Nucleus accumbens (tissue), 56 donors: ENCODE results near the gene SYT13.
"Not testable (repeated sequence)": the region's sequence is repeated elsewhere in the genome, so short reads cannot be mapped to it uniquely, and the experiment has no call there.

Experiments used
- DNase-seq, 56 donors: peaks; one replicate each; lab custom pipeline; 2025; lab: John Stamatoyannopoulos, UW

SYT13 gene

GRCh38 chr11:45250035-45250718 is 36.0 kb downstream of the SYT13 start:
- no peak for DNase-seq

- not testable (repeated sequence) for DNase-seq
Observed at GRCh38 chr11:45249372-45249771, 36.8 kb downstream of the SYT13 start.

GRCh38 chr11:45248501-45249011 is 37.6 kb downstream of the SYT13 start:
- DNase-seq = no peak

GRCh38 chr11:45247433-45247832 is 38.7 kb downstream of the SYT13 start:
- DNase-seq = no peak

- DNase-seq = no peak
Observed at GRCh38 chr11:45246241-45246640, 39.9 kb downstream of the SYT13 start.

GRCh38 chr11:45245218-45246045 is 40.7 kb downstream of the SYT13 start:
- no peak for DNase-seq

- DNase-seq = no peak
Observed at GRCh38 chr11:45243967-45244366, 42.2 kb downstream of the SYT13 start.

GRCh38 chr11:45239733-45240132 is 46.4 kb downstream of the SYT13 start:
- no peak for DNase-seq

- no peak for DNase-seq
Observed at GRCh38 chr11:45238724-45239123, 47.4 kb downstream of the SYT13 start.

- DNase-seq = peak in 1 of 56 donors; percentile 4
Observed at GRCh38 chr11:45237711-45238315, 48.3 kb downstream of the SYT13 start.

- peak in 1 of 56 donors; percentile 8 for DNase-seq
Observed at GRCh38 chr11:45234306-45235006, 51.7 kb downstream of the SYT13 start.

GRCh38 chr11:45233804-45234170 is 52.4 kb downstream of the SYT13 start:
- no peak for DNase-seq

- peak in 32 of 56 donors; percentile 3 to 64 (median 12) for DNase-seq
Observed at GRCh38 chr11:45233121-45233803, 52.9 kb downstream of the SYT13 start.

GRCh38 chr11:45232341-45233080 is 53.6 kb downstream of the SYT13 start:
- no peak for DNase-seq

- DNase-seq = no peak
Observed at GRCh38 chr11:45229401-45230020, 56.6 kb downstream of the SYT13 start.

GRCh38 chr11:45227836-45228235 is 58.3 kb downstream of the SYT13 start:
- no peak for DNase-seq

- no peak for DNase-seq
Observed at GRCh38 chr11:45226901-45227300, 59.2 kb downstream of the SYT13 start.

GRCh38 chr11:45225961-45226871 is 59.9 kb downstream of the SYT13 start:
- no peak for DNase-seq
